Body of pancreas (tissue), 4 donors: ENCODE data around the gene FABP6. TPM values are rescaled to one million over a fixed set of nuclear protein-coding genes. Genes with fewer than 3 reads are reported as not detected.

Source experiments
- ATAC-seq: fragments of 150-250 bp; one replicate; pipeline ENCODE4 v1.9.1; 2016
- DNase-seq, 4 donors: peaks; one replicate each; pipeline ENCODE4 v3.0.0-alpha.2; 2019
- H3K27ac ChIP-seq, 4 donors: fragments of 200-600 bp; sonication (generic); 1 replicate in 3 of 4; 2 replicates in 1 of 4; pipeline versions ENCODE4 v1.5.1 to v1.6.1; 2016 to 2019; ENCODE audit warnings: mild to moderate bottlenecking in 1 of 4, mixed read lengths in 1 of 4, moderate library complexity in 1 of 4
- H3K27me3 ChIP-seq, 2 donors: fragments of 200-600 bp; sonication (generic); one replicate each; pipeline ENCODE4 v1.6.0; 2016; ENCODE audit warnings: mild to moderate bottlenecking in 1 of 2
- H3K36me3 ChIP-seq, 2 donors: fragments of 200-600 bp; sonication (generic); replicated peaks in 1 of 2; 2 replicates each; pipeline ENCODE4 v1.5.1; 2016; ENCODE audit warnings: low read depth in 2 of 2; ENCODE audit not compliant: insufficient read depth in 1 of 2
- H3K4me1 ChIP-seq: fragments of 200-600 bp; sonication (generic); one replicate; pipeline ENCODE4 v1.6.0; 2016
- H3K4me3 ChIP-seq, 2 donors: fragments of 200-600 bp; sonication (generic); 1 replicate in 1 of 2; 2 replicates in 1 of 2; pipeline ENCODE4 v1.5.1; 2016 to 2019
- H3K9me3 ChIP-seq, 3 donors: fragments of 200-600 bp; sonication (generic); 1 replicate in 2 of 3; 2 replicates in 1 of 3; pipeline ENCODE4 v1.5.1; 2016
- CTCF ChIP-seq, 7 experiments: fragments of 450-650 bp in 4 of 7; fragments of 200-600 bp in 3 of 7; sonication (generic) in 3 of 7; IDR thresholded peaks; one replicate each; pipeline ENCODE4 v1.5.1; 2016 to 2019; ENCODE audit warnings: antibody characterized with exemption in 7 of 7
- POLR2A ChIP-seq, 3 donors: fragments of 450-650 bp; IDR thresholded peaks; one replicate each; pipeline ENCODE4 v1.6.1; 2016; ENCODE audit warnings: antibody characterized with exemption in 3 of 3, mild to moderate bottlenecking in 2 of 3
- WGBS, 2 donors: methylation state at CpG; one replicate each; pipeline ENCODE4 v1.1.5; 2017; 5-methylcytosine and 5-hydroxymethylcytosine counted together
- intact Hi-C: fragments of 100-400 bp; cut with DNase I; formaldehyde crosslinking; loops from one replicate; pipeline ENCODE4 v1.15.1; 2023
- total RNA-seq, 2 donors: library from RNA; depleted of rRNA; stranded (reverse); fragments of >200 nt; gene quantifications; one replicate each; pipeline ENCODE4 v1.1.0, GENCODE V29; 2016

Gene FABP6
- total RNA-seq, 2 donors from 2014 or later, result not detected

- no peak overlapping the region for H3K4me3 ChIP-seq
- H3K27ac ChIP-seq, result no peak overlapping the region
- 85 to 91% methylated on average over 5 of the region's 5 CpGs for WGBS, 2 donors
- TF ChIP-seq POLR2A (IDR thresholded peaks at IDR 0.05), result no peak
- TF ChIP-seq CTCF (IDR thresholded peaks at IDR 0.05), result no peak
- H3K36me3 ChIP-seq, result no peaks in the 10 kb centered on the region
- intact Hi-C loops, result no loop called here
- H3K4me1 ChIP-seq, result no peaks in the 10 kb centered on the region
- ATAC-seq (no peak), DNase-seq (no peak)
- H3K9me3 ChIP-seq, result no peaks in the 10 kb centered on the region
- no peaks in the 10 kb centered on the region for H3K27me3 ChIP-seq
Measured at GRCh38 chr5:160250226-160250625, 20.9 kb downstream of the FABP6 start.

- H3K9me3 ChIP-seq, result no peaks in the 10 kb centered on the region
- ATAC-seq (no peak), DNase-seq (no peak)
- H3K36me3 ChIP-seq, result no peaks in the 10 kb centered on the region
- intact Hi-C loops, result no loop called here
- H3K4me1 ChIP-seq, result no peaks in the 10 kb centered on the region
- 74 to 83% methylated on average over 2 of the region's 2 CpGs for WGBS, 2 donors
- H3K27me3 ChIP-seq, result no peaks in the 10 kb centered on the region
- no peak overlapping the region for H3K27ac ChIP-seq
- H3K4me3 ChIP-seq, result no peak overlapping the region
- no peak for TF ChIP-seq POLR2A (IDR thresholded peaks at IDR 0.05)
- TF ChIP-seq CTCF (IDR thresholded peaks at IDR 0.05), result no peak
Measured at GRCh38 chr5:160250826-160251225, 21.5 kb downstream of the FABP6 start.

- intact Hi-C loops, result no loop called here
- Histone ChIP-seq H3K27me3 (no peaks in the 10 kb centered on the region), H3K9me3 (no peaks in the 10 kb centered on the region), H3K27ac (no peak overlapping the region), H3K4me3 (no peak overlapping the region), H3K4me1 (no peaks in the 10 kb centered on the region), H3K36me3 (no peaks in the 10 kb centered on the region)
- no peak for ATAC-seq
- DNase-seq, result no peak
- 73 to 79% methylated on average over 13 to 14 of the region's 14 CpGs for WGBS, 2 donors
- no peak for TF ChIP-seq POLR2A (IDR thresholded peaks at IDR 0.05)
- TF ChIP-seq CTCF (IDR thresholded peaks at IDR 0.05), result no peak
Measured at GRCh38 chr5:160251406-160252155, 22.3 kb downstream of the FABP6 start.

- intact Hi-C loops, result no loop called here
- Histone ChIP-seq H3K27ac (no peak overlapping the region), H3K4me1 (no peaks in the 10 kb centered on the region), H3K9me3 (no peaks in the 10 kb centered on the region), H3K27me3 (no peaks in the 10 kb centered on the region), H3K4me3 (no peak overlapping the region), H3K36me3 (no peaks in the 10 kb centered on the region)
- TF ChIP-seq POLR2A (IDR thresholded peaks at IDR 0.05) (no peak), CTCF (IDR thresholded peaks at IDR 0.05) (no peak)
- ATAC-seq (no peak), DNase-seq (no peak)
- WGBS, 2 donors, result 77 to 85% methylated on average over 9 of the region's 9 CpGs
Measured at GRCh38 chr5:160252916-160253315, 23.6 kb downstream of the FABP6 start.

GRCh38 chr5:160253441-160253840 lies 24.1 kb downstream of the FABP6 start:
- Histone ChIP-seq H3K36me3 (no peaks in the 10 kb centered on the region), H3K9me3 (no peaks in the 10 kb centered on the region), H3K27me3 (no peaks in the 10 kb centered on the region), H3K4me1 (no peaks in the 10 kb centered on the region), H3K4me3 (no peak overlapping the region), H3K27ac (no peak overlapping the region)
- DNase-seq, result peak in 1 of 4 donors; percentile 13
- WGBS, 2 donors, result 85 to 87% methylated on average over 17 of the region's 17 CpGs
- TF ChIP-seq POLR2A (IDR thresholded peaks at IDR 0.05) (no peak), CTCF (IDR thresholded peaks at IDR 0.05) (no peak)
- intact Hi-C loops, result no loop called here
- ATAC-seq, result no peak
